B cell (primary cell): ENCODE data around the gene PPP2R2C. TPM values are rescaled to one million over a fixed set of nuclear protein-coding genes. Genes with fewer than 3 reads are reported as not detected.

Experiments used
- ATAC-seq: fragments of 200-7000 bp; cut with Tn5 transposase; one replicate; pipeline ENCODE4 v1.10.0; 2021; ENCODE audit warnings: low read depth, mild to moderate bottlenecking, moderate number of reproducible peaks, moderate library complexity
- CTCF ChIA-PET: fragments of 350-600 bp; sonication (Branson Sonifier 250); formaldehyde crosslinking; loops from one replicate; lab custom pipeline; 2021; ENCODE audit warnings: antibody characterized with exemption, inconsistent platforms; lab: Charles Lee
- POLR2A ChIA-PET: fragments of 350-600 bp; sonication (Branson Sonifier 250); formaldehyde crosslinking; loops from one replicate; lab custom pipeline; 2021; ENCODE audit warnings: antibody characterized with exemption; lab: Charles Lee
- DNase-seq: peaks from one replicate; pipeline ENCODE4 v3.0.0; 2013
- H2AFZ ChIP-seq: 2 replicates; pipeline ENCODE4 v1.6.1; 2012; ENCODE audit warnings: mild to moderate bottlenecking, low read depth, low read length; ENCODE audit not compliant: insufficient read depth, poor library complexity, severe bottlenecking
- H3K27ac ChIP-seq, 2 donors: 1 replicate in 1 of 2; 2 replicates in 1 of 2; pipeline ENCODE4 v1.5.1; 2012 to 2013; ENCODE audit warnings: low read length in 2 of 2, mild to moderate bottlenecking in 2 of 2, moderate library complexity in 1 of 2
- H3K27me3 ChIP-seq, 4 experiments: fragments of 200-600 bp in 1 of 4; sonication (generic) in 1 of 4; replicated peaks in 1 of 4; 1 replicate in 2 of 4; 2 replicates in 2 of 4; pipeline versions ENCODE4 v1.6.1 to v1.7.0; 2013 to 2016; ENCODE audit warnings: low read length in 3 of 4, mild to moderate bottlenecking in 2 of 4, mixed read lengths in 1 of 4, moderate library complexity in 1 of 4; ENCODE audit not compliant: insufficient read depth in 4 of 4, control insufficient read depth in 3 of 4; ENCODE audit errors: control extremely low read depth in 1 of 4
- H3K36me3 ChIP-seq, 2 experiments: replicated peaks in 1 of 2; 1 replicate in 1 of 2; 2 replicates in 1 of 2; pipeline versions ENCODE4 v1.6.1 to v1.7.1; 2013; ENCODE audit warnings: low read length in 1 of 2; ENCODE audit not compliant: insufficient read depth in 2 of 2, control insufficient read depth in 1 of 2; ENCODE audit errors: control extremely low read depth in 1 of 2, extremely low read depth in 1 of 2
- H3K4me1 ChIP-seq, 2 donors: fragments of 200-600 bp in 1 of 2; sonication (generic) in 1 of 2; 1 replicate in 1 of 2; 2 replicates in 1 of 2; pipeline versions ENCODE4 v1.5.1 to v1.6.1; 2013 to 2017; ENCODE audit warnings: low read length in 2 of 2; ENCODE audit not compliant: control insufficient read depth in 2 of 2, insufficient read depth in 2 of 2
- H3K4me2 ChIP-seq: replicated peaks from 2 replicates; pipeline ENCODE3; 2012; ENCODE audit warnings: mild to moderate bottlenecking, low read depth, low read length; ENCODE audit not compliant: poor library complexity, severe bottlenecking
- H3K4me3 ChIP-seq, 5 experiments: fragments of 200-600 bp in 1 of 5; sonication (generic) in 1 of 5; 1 replicate in 3 of 5; 2 replicates in 2 of 5; pipeline versions ENCODE4 v1.5.1 to v1.7.0; 2011 to 2016; ENCODE audit warnings: low read length in 4 of 5, mild to moderate bottlenecking in 4 of 5, low read depth in 2 of 5, control low read depth in 1 of 5, moderate library complexity in 1 of 5; ENCODE audit not compliant: insufficient read depth in 1 of 5; ENCODE audit errors: control extremely low read depth in 1 of 5, extremely low read depth in 1 of 5
- H3K79me2 ChIP-seq: fragments of 200-600 bp; sonication (generic); one replicate; pipeline ENCODE4 v1.6.0; 2016; ENCODE audit warnings: low read length; ENCODE audit not compliant: control insufficient read depth, insufficient read depth
- H3K9ac ChIP-seq: fragments of 200-600 bp; sonication (generic); 2 replicates; pipeline ENCODE4 v1.6.1; 2017; ENCODE audit warnings: mild to moderate bottlenecking, low read length, moderate library complexity
- H3K9me3 ChIP-seq, 3 donors: one replicate each; pipeline versions ENCODE4 v1.6.1 to v1.7.1; 2013; ENCODE audit warnings: low read length in 2 of 3; ENCODE audit not compliant: control insufficient read depth in 2 of 3, insufficient read depth in 1 of 3; ENCODE audit errors: control extremely low read depth in 1 of 3
- H4K20me1 ChIP-seq: 2 replicates; pipeline ENCODE4 v1.6.0; 2012; ENCODE audit warnings: mild to moderate bottlenecking, low read length; ENCODE audit not compliant: insufficient read depth, control insufficient read depth, poor library complexity, severe bottlenecking
- H3K27ac Mint-ChIP-seq: one replicate; pipeline ENCODE4 v1.8.0; 2021; ENCODE audit warnings: mixed read lengths
- H3K27me3 Mint-ChIP-seq: one replicate; pipeline ENCODE4 v1.8.0; 2021; ENCODE audit warnings: mixed read lengths
- H3K4me1 Mint-ChIP-seq: one replicate; pipeline ENCODE4 v1.8.0; 2021; ENCODE audit warnings: mixed read lengths
- H3K4me3 Mint-ChIP-seq: one replicate; pipeline ENCODE4 v1.8.0; 2021; ENCODE audit warnings: mixed read lengths
- H3K9me3 Mint-ChIP-seq: one replicate; pipeline ENCODE4 v1.8.0; 2022; ENCODE audit warnings: mixed read lengths; ENCODE audit not compliant: insufficient read depth
- CTCF ChIP-seq: fragments of 200-600 bp; IDR thresholded peaks from one replicate; pipeline ENCODE4 v1.8.0; 2022; ENCODE audit warnings: antibody characterized with exemption, mild to moderate bottlenecking
- EZH2 ChIP-seq: IDR thresholded peaks from 2 replicates; pipeline ENCODE4 v1.6.1; 2012; ENCODE audit warnings: borderline replicate concordance, low read depth, mild to moderate bottlenecking, moderate library complexity, low read length; ENCODE audit not compliant: insufficient read depth, poor library complexity, severe bottlenecking
- WGBS: methylation state at CpG from one replicate; pipeline ENCODE4 v1.1.5; 2013; ENCODE audit warnings: missing lambda C conversion rate; ENCODE audit not compliant: insufficient coverage; 5-methylcytosine and 5-hydroxymethylcytosine counted together
- intact Hi-C: fragments of 100-400 bp; cut with micrococcal nuclease; formaldehyde crosslinking; loops from one replicate; pipeline ENCODE4 v1.10.0; 2022
- polyA plus RNA-seq: library from polyadenylated mRNA; depleted of rRNA; stranded (reverse); fragments of >200 nt; gene quantifications from 2 replicates; pipeline ENCODE4 v1.2.3, GENCODE V29; 2012
- total RNA-seq, 2 donors: library from RNA; stranded (reverse); fragments of 120-200 nt in 1 of 2; gene quantifications; 1 replicate in 1 of 2; 2 replicates in 1 of 2; pipeline versions ENCODE4 v1.2.3 to v1.2.4, GENCODE V29; 2013 to 2022

PPP2R2C gene
- total and polyA plus RNA-seq, 2 donors (not counting 1 experiment from before 2014, with no cell fraction given): not detected

GRCh38 chr4:6444582-6444981 lies 27.8 kb downstream of the PPP2R2C start:
- no peak for TF ChIP-seq CTCF
- TF ChIP-seq EZH2: no peak
- H3K9me3 Mint-ChIP-seq: no peaks in the 10 kb centered on the region
- no peak overlapping the region for H3K4me2 ChIP-seq
- no peak for ATAC-seq
- H3K9me3 ChIP-seq: peaks cover 0 to 26% (median 0%) of the 10 kb centered on the region in 3 donors
- H3K4me1 ChIP-seq: no peaks in the 10 kb centered on the region
- CTCF ChIA-PET: no interaction called here
- H3K9ac ChIP-seq: no peak overlapping the region
- no peak overlapping the region for H3K4me3 Mint-ChIP-seq
- no peak overlapping the region for H2AFZ ChIP-seq
- H3K4me3 ChIP-seq: no peak overlapping the region
- peaks cover 0 to 3% (median 0%) of the 10 kb centered on the region in 4 experiments for H3K27me3 ChIP-seq
- DNase-seq: no peak
- H3K4me1 Mint-ChIP-seq: no peaks in the 10 kb centered on the region
- no peak overlapping the region for H3K27ac ChIP-seq
- POLR2A ChIA-PET: no interaction called here
- no peaks in the 10 kb centered on the region for H3K79me2 ChIP-seq
- H3K27ac Mint-ChIP-seq: no peak overlapping the region
- H3K27me3 Mint-ChIP-seq: peaks cover 21% of the 10 kb centered on the region
- H4K20me1 ChIP-seq: no peaks in the 10 kb centered on the region
- intact Hi-C loops: no loop called here
- 86% methylated on average over 6 of the region's 6 CpGs for WGBS
- H3K36me3 ChIP-seq: no peaks in the 10 kb centered on the region

GRCh38 chr4:6443035-6444023 lies 29.1 kb downstream of the PPP2R2C start:
- Histone ChIP-seq H3K9ac (no peak overlapping the region), H3K79me2 (no peaks in the 10 kb centered on the region), H4K20me1 (no peaks in the 10 kb centered on the region), H3K4me3 (no peak overlapping the region), H2AFZ (no peak overlapping the region), H3K27ac (no peak overlapping the region), H3K4me2 (no peak overlapping the region), H3K4me1 (no peaks in the 10 kb centered on the region), H3K36me3 (no peaks in the 10 kb centered on the region), H3K9me3 (peaks cover 0 to 25% (median 0%) of the 10 kb centered on the region in 3 donors), H3K27me3 (peaks cover 0 to under 1% (median 0%) of the 10 kb centered on the region in 4 experiments)
- ATAC-seq (no peak), DNase-seq (no peak)
- intact Hi-C loops: no loop called here
- ChIA-PET CTCF (no interaction called here), POLR2A (no interaction called here)
- Mint-ChIP-seq H3K27ac (no peak overlapping the region), H3K27me3 (peaks cover 28% of the 10 kb centered on the region), H3K4me1 (no peaks in the 10 kb centered on the region), H3K4me3 (no peak overlapping the region), H3K9me3 (no peaks in the 10 kb centered on the region)
- no peak for TF ChIP-seq CTCF
- no peak for TF ChIP-seq EZH2
- WGBS: 88% methylated on average over 21 of the region's 21 CpGs
